Measurements from ENCODE around the gene PADI3.

DNA sequence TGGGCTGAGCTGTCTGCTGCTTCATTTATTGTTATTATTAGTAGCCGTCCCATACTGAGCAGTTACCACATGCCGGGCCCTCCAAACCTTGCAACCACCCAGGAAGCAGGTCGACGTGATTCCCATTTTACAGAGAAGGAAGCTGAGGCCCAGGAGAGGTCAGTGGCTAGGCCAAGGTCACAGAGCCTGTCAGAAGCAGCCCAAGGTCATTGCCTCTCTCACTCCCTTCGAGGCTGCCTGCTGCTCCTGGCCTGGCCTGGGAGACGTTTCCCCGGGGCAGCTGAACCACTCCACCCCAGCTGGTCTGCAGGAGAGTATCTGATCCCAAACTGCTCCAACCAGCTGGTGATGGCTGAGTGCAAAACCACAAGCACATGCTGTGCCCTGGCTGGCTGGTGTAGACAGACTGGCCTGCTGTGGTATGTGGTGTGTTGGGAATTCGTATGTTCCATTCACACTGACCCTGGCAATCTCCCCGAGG lies 65.6 kb downstream of the PADI3 start:
- no peak for TF ChIP-seq GABPA (IDR thresholded peaks at IDR 0.05; ENCODE audit: low read depth)
- TF ChIP-seq, protein P1, sequence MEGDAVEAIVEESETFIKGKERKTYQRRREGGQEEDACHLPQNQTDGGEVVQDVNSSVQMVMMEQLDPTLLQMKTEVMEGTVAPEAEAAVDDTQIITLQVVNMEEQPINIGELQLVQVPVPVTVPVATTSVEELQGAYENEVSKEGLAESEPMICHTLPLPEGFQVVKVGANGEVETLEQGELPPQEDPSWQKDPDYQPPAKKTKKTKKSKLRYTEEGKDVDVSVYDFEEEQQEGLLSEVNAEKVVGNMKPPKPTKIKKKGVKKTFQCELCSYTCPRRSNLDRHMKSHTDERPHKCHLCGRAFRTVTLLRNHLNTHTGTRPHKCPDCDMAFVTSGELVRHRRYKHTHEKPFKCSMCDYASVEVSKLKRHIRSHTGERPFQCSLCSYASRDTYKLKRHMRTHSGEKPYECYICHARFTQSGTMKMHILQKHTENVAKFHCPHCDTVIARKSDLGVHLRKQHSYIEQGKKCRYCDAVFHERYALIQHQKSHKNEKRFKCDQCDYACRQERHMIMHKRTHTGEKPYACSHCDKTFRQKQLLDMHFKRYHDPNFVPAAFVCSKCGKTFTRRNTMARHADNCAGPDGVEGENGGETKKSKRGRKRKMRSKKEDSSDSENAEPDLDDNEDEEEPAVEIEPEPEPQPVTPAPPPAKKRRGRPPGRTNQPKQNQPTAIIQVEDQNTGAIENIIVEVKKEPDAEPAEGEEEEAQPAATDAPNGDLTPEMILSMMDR (IDR thresholded peaks at IDR 0.05; ENCODE audit: insufficient read depth, low read length), result no peak
- TF ChIP-seq POLR2AphosphoS5 (IDR thresholded peaks at IDR 0.05; ENCODE audit: low read depth), result no peak
- TF ChIP-seq, protein P2, sequence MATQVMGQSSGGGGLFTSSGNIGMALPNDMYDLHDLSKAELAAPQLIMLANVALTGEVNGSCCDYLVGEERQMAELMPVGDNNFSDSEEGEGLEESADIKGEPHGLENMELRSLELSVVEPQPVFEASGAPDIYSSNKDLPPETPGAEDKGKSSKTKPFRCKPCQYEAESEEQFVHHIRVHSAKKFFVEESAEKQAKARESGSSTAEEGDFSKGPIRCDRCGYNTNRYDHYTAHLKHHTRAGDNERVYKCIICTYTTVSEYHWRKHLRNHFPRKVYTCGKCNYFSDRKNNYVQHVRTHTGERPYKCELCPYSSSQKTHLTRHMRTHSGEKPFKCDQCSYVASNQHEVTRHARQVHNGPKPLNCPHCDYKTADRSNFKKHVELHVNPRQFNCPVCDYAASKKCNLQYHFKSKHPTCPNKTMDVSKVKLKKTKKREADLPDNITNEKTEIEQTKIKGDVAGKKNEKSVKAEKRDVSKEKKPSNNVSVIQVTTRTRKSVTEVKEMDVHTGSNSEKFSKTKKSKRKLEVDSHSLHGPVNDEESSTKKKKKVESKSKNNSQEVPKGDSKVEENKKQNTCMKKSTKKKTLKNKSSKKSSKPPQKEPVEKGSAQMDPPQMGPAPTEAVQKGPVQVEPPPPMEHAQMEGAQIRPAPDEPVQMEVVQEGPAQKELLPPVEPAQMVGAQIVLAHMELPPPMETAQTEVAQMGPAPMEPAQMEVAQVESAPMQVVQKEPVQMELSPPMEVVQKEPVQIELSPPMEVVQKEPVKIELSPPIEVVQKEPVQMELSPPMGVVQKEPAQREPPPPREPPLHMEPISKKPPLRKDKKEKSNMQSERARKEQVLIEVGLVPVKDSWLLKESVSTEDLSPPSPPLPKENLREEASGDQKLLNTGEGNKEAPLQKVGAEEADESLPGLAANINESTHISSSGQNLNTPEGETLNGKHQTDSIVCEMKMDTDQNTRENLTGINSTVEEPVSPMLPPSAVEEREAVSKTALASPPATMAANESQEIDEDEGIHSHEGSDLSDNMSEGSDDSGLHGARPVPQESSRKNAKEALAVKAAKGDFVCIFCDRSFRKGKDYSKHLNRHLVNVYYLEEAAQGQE (IDR thresholded peaks at IDR 0.05; ENCODE audit: insufficient replicate concordance, low read depth), result no peak
